Upper lobe of left lung (tissue), 4 donors: ENCODE data around the gene JUP.

Source experiments
- CTCF ChIP-seq, 6 experiments: fragments of 450-650 bp in 4 of 6; fragments of 200-600 bp in 2 of 6; sonication (generic) in 2 of 6; IDR thresholded peaks; one replicate each; pipeline ENCODE4 v1.5.1; 2016 to 2019; ENCODE audit warnings: antibody characterized with exemption in 6 of 6
- EP300 ChIP-seq, 4 donors: sonication (generic); formaldehyde crosslinking; IDR thresholded peaks; one replicate each; pipeline ENCODE4 v1.5.1; 2017; ENCODE audit warnings: antibody characterized with exemption in 4 of 4, control low read depth in 2 of 4
- POLR2A ChIP-seq, 4 donors: fragments of 450-650 bp; IDR thresholded peaks; one replicate each; pipeline ENCODE4 v1.5.1; 2016 to 2017; ENCODE audit warnings: antibody characterized with exemption in 4 of 4, mild to moderate bottlenecking in 2 of 4
- POLR2AphosphoS5 ChIP-seq, 2 donors: sonication (generic); formaldehyde crosslinking; IDR thresholded peaks; one replicate each; pipeline ENCODE4 v1.5.1; 2017; ENCODE audit warnings: antibody characterized with exemption in 2 of 2

DNA sequence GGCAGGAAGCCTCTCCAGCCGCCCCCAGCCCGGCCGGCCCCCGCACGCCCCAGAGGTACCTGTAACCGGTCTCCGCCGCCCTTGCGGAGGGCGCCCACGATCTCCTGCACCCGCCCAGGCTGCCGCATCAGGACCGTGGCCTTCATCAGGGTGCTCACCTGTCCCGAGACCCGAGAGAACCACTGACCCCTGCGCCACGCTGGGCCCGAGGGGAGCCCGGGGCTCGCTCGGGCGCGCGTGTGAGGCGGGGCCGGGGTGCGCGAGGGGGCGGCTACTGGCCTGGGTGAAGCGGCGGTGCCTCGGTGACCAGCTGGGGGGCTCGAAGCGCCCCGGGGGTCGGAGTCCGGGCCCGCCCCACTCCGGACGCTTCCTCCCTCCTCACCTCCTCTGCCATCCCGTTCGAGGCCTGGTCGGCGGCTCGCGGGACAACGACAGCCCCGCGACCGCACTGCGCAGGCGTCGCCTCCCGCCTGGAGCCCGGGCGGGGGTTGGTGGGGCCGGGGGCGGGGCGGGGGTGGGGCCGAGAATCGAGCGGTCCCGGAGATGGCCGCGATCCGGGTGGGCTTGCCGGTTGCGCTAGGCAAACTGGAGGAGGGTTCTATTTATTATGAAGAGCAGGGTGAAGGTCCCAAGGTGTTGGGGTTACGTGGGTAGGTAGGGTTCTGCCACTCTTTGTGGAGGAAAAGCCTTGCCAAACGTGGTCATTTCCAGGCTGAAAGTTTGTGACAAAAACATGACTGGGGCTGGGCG is 49.5 kb upstream of the JUP start, which contains the start of gene NT5C3B:
- TF ChIP-seq CTCF (IDR thresholded peaks at IDR 0.05) (no peak), EP300 (IDR thresholded peaks at IDR 0.05) (no peak), POLR2A (IDR thresholded peaks at IDR 0.05) (peak in 1 of 4 donors; percentile 52), POLR2AphosphoS5 (IDR thresholded peaks at IDR 0.05) (peak in 1 of 2 donors; percentile 59)
